ENCODE measurements around the gene CADM2. TPM values are rescaled to one million over a fixed set of nuclear protein-coding genes. Genes with fewer than 3 reads are reported as not detected.

CADM2 gene
- total RNA-seq, 1 experiment from 2014 or later = not detected

GRCh38 chr3:85054579-85054978 is 95.8 kb downstream of the CADM2 start:
- ATAC-seq = no peak

More at GRCh38 chr3:85054579-85054978, 95.8 kb downstream of the CADM2 start:
- Histone ChIP-seq H3K4me3 (replicated peaks in 1 of 2; ENCODE audit: low read depth in 1 of 2, low read length in 2 of 2) (no peak overlapping the region), H3K79me2 (ENCODE audit: insufficient read depth, low read length) (no peaks in the 10 kb centered on the region), H3K4me1 (ENCODE audit: control insufficient read depth in 1 of 2, insufficient read depth in 2 of 2, low read length in 2 of 2) (no peaks in the 10 kb centered on the region), H3K27me3 (ENCODE audit: insufficient read depth, low read length) (no peaks in the 10 kb centered on the region), H3K9ac (ENCODE audit: low read length) (no peak overlapping the region), H4K20me1 (ENCODE audit: insufficient read depth) (no peaks in the 10 kb centered on the region), H2AFZ (ENCODE audit: low read depth, low read length, poor library complexity, severe bottlenecking) (no peak overlapping the region), H3K9me2 (ENCODE audit: insufficient read depth) (no peaks in the 10 kb centered on the region), H3K4me2 (ENCODE audit: low read length) (no peak overlapping the region), H3K27ac (ENCODE audit: low read depth, low read length) (no peak overlapping the region), H3K36me3 (ENCODE audit: control insufficient read depth in 1 of 2, insufficient read depth in 2 of 2, low read length in 2 of 2) (no peaks in the 10 kb centered on the region), H3K9me3 (ENCODE audit: control insufficient read depth in 1 of 2, insufficient read depth in 1 of 2, low read depth in 1 of 2, low read length in 2 of 2) (peaks cover 13 to 19% of the 10 kb centered on the region in 2 experiments; a peak in 2 of 4 replicates)
- RAD21 ChIA-PET (ENCODE audit: low non-redundant PET in 1 of 2, low total read pairs in 2 of 2, uncharacterized antibody in 2 of 2, unreplicated experiment in 2 of 2) = no interaction called here
- BruUV-seq (replicated peaks) = no TSS peak
- CTCF ChIA-PET = no interaction called here
- DNase-seq (ENCODE audit: low read depth, low spot score) = no peak
- intact Hi-C loops (cut with micrococcal nuclease) = no loop called here
- no peak for TF ChIP-seq FOSL1 (IDR thresholded peaks at IDR 0.05; ENCODE audit: low read depth)
- TF ChIP-seq EZH2 (IDR thresholded peaks at IDR 0.05) = no peak
- no peak for TF ChIP-seq POLR2AphosphoS5 (IDR thresholded peaks at IDR 0.05; ENCODE audit: low read depth, low read length)
- TF ChIP-seq EZH2phosphoT487 (IDR thresholded peaks at IDR 0.05; ENCODE audit: borderline replicate concordance) = no peak
- TF ChIP-seq SIN3A (IDR thresholded peaks at IDR 0.05; ENCODE audit: low read depth) = no peak
- no peak for TF ChIP-seq ZBTB33 (IDR thresholded peaks at IDR 0.05; ENCODE audit: extremely low read depth, insufficient replicate concordance, low read length)
- no peak for TF ChIP-seq CTCF (IDR thresholded peaks at IDR 0.05 in 2 of 3, conservative IDR thresholded peaks at IDR 0.05 in 1 of 3; ENCODE audit: borderline replicate concordance in 1 of 3, insufficient read depth in 1 of 3, low read depth in 2 of 3, low read length in 2 of 3)
- TF ChIP-seq SP1 (IDR thresholded peaks at IDR 0.05; ENCODE audit: low read depth) = no peak
- TF ChIP-seq ATF3 (IDR thresholded peaks at IDR 0.05) = no peak
- no peak for TF ChIP-seq CEBPB (IDR thresholded peaks at IDR 0.05; ENCODE audit: low read depth)
- TF ChIP-seq REST (IDR thresholded peaks at IDR 0.05; ENCODE audit: low read depth) = no peak
- TF ChIP-seq ZFX (IDR thresholded peaks at IDR 0.05) = no peak
- TF ChIP-seq ZNF274 (IDR thresholded peaks at IDR 0.05; ENCODE audit: low read depth, low read length) = no peak
- POLR2A ChIA-PET = no interaction called here
